ENCODE measurements around the gene LRRC39. TPM values are rescaled to one million over a fixed set of nuclear protein-coding genes. Genes with fewer than 3 reads are reported as not detected.

Gene LRRC39
- polyA plus RNA-seq, 1 experiment, result 0.32 TPM

DNA sequence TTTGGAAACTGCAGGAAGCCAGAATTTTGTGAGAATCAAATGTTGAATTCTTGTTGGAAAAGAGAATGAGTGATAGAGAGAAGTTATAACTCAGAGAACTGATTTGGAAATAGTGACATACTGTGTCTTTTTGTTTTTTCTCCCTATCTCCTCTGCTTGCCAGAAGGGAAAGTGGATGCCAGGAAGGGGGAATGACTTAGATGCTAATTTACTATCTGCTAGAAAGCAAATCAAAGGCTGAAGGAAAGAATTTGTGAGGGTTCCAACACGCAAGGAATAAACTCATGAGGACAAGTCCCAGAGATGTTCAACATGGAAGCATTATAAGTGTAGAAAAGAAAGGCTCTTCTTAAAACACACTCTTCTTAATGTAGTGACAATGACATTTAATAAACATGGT, 20.5 kb upstream of the LRRC39 start:
- Histone ChIP-seq H3K9me3 (ENCODE audit: control insufficient read depth, insufficient read depth, low read length) (no peaks in the 10 kb centered on the region), H3K4me3 (ENCODE audit: low read depth, low read length) (no peak overlapping the region), H3K27ac (ENCODE audit: low read depth, low read length) (no peak overlapping the region), H3K27me3 (ENCODE audit: control insufficient read depth, insufficient read depth, low read length) (no peaks in the 10 kb centered on the region)
- ChIA-PET CTCF (no interaction called here), POLR2A (no interaction called here)
- TF ChIP-seq, protein P1, sequence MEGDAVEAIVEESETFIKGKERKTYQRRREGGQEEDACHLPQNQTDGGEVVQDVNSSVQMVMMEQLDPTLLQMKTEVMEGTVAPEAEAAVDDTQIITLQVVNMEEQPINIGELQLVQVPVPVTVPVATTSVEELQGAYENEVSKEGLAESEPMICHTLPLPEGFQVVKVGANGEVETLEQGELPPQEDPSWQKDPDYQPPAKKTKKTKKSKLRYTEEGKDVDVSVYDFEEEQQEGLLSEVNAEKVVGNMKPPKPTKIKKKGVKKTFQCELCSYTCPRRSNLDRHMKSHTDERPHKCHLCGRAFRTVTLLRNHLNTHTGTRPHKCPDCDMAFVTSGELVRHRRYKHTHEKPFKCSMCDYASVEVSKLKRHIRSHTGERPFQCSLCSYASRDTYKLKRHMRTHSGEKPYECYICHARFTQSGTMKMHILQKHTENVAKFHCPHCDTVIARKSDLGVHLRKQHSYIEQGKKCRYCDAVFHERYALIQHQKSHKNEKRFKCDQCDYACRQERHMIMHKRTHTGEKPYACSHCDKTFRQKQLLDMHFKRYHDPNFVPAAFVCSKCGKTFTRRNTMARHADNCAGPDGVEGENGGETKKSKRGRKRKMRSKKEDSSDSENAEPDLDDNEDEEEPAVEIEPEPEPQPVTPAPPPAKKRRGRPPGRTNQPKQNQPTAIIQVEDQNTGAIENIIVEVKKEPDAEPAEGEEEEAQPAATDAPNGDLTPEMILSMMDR (IDR thresholded peaks at IDR 0.05; ENCODE audit: low read depth, low read length), result no peak
- DNase-seq (ENCODE audit: low read depth, low spot score), result no peak

DNA sequence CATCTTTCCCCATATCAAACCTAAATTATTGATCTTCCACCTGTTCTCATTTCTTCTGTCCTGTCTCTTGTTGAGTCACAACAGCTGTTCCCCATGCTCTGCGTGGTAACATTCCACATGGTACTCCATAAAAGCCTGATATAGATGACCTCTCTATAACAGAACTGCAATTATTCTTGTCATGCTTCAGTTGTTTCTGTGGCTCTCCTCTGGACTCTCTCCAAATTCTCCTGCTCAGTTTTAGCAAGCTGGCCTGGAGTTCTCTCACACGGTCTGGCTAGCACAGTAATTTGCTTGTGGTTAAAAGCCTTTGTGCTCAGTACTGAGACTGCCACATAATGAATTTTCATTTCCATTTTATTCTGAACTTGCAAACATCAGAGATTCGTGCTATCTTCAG, 10.6 kb upstream of the LRRC39 start:
- CTCF ChIA-PET, result no interaction called here
- Histone ChIP-seq H3K27me3 (ENCODE audit: control insufficient read depth, insufficient read depth, low read length) (no peaks in the 10 kb centered on the region), H3K9me3 (ENCODE audit: control insufficient read depth, insufficient read depth, low read length) (no peaks in the 10 kb centered on the region), H3K4me3 (ENCODE audit: low read depth, low read length) (no peak overlapping the region), H3K27ac (ENCODE audit: low read depth, low read length) (no peak overlapping the region)
- peak; percentile 8 for DNase-seq (ENCODE audit: low read depth, low spot score)
- TF ChIP-seq, protein P1 (IDR thresholded peaks at IDR 0.05; ENCODE audit: low read depth, low read length), result no peak
- POLR2A ChIA-PET, result no interaction called here

DNA sequence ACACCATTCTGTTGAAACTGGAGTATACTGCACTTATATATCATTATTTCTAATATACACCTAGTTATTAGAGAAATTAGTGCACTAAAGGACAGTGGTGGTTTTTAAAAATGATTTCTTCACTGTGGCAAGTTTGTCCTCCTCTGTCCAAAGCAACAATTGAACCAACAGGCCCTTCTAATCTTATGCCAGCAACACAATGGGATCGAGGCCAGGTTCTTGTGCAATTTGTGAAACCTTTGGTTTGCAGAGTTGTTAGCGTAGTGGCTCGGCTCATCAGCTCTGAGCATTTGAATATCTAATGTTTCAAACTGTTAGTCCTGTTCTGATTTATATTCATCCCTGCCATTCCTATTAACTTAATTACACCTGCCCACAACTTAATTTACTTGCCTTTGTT, 9.9 kb upstream of the LRRC39 start:
- ChIA-PET CTCF (no interaction called here), POLR2A (no interaction called here)
- TF ChIP-seq, protein P1 (IDR thresholded peaks at IDR 0.05; ENCODE audit: low read depth, low read length), result no peak
- DNase-seq (ENCODE audit: low read depth, low spot score), result no peak
- H3K27ac ChIP-seq (ENCODE audit: low read depth, low read length), result no peak overlapping the region
- H3K4me3 ChIP-seq (ENCODE audit: low read depth, low read length), result no peak overlapping the region
- no peaks in the 10 kb centered on the region for H3K27me3 ChIP-seq (ENCODE audit: control insufficient read depth, insufficient read depth, low read length)
- H3K9me3 ChIP-seq (ENCODE audit: control insufficient read depth, insufficient read depth, low read length), result no peaks in the 10 kb centered on the region

DNA sequence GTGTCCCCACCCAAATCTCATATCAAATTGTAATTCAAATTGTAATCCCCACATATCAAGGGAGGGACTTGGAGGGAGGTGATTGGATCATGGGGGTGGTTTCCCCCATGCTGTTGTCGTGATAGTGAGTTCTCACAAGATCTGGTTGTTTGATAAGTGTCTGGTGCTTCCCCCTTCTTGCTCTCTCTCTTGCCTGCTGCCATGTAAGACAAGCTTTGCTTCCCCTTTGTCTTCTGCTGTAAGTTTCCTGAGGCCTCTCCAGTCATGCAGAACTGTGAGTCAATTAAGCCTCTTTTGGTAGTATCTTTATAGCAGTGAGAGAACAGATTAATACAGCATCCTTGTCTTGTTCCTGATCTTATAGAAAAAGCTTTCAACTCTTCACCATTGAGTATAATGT, 6.5 kb upstream of the LRRC39 start:
- POLR2A ChIA-PET, result no interaction called here
- CTCF ChIA-PET, result no interaction called here
- TF ChIP-seq, protein P1 (IDR thresholded peaks at IDR 0.05; ENCODE audit: low read depth, low read length), result no peak
- no peak overlapping the region for H3K4me3 ChIP-seq (ENCODE audit: low read depth, low read length)
- no peaks in the 10 kb centered on the region for H3K27me3 ChIP-seq (ENCODE audit: control insufficient read depth, insufficient read depth, low read length)
- no peak overlapping the region for H3K27ac ChIP-seq (ENCODE audit: low read depth, low read length)
- no peaks in the 10 kb centered on the region for H3K9me3 ChIP-seq (ENCODE audit: control insufficient read depth, insufficient read depth, low read length)
- no peak for DNase-seq (ENCODE audit: low read depth, low spot score)

DNA sequence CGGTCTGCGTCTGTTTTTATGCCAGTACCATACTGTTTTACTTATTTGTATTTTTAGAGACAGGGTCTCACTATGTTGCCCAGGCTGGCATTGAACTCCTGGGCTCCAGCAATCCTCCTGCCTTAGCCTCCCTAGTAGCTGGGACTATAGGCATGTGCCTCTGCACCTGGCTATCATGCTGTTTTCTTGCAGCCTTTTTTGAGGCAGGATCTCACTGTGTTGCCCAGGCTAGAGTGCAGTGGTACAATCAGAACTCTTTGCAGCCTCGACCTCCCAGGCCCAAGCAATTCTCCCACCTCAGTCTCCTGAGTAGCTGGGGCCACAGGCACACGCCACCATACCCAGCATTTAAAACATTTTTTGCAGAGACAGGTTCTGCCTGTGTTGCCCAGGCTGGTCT, 5.3 kb upstream of the LRRC39 start:
- Histone ChIP-seq H3K27ac (ENCODE audit: low read depth, low read length) (no peak overlapping the region), H3K27me3 (ENCODE audit: control insufficient read depth, insufficient read depth, low read length) (no peaks in the 10 kb centered on the region), H3K4me3 (ENCODE audit: low read depth, low read length) (no peak overlapping the region), H3K9me3 (ENCODE audit: control insufficient read depth, insufficient read depth, low read length) (no peaks in the 10 kb centered on the region)
- CTCF ChIA-PET, result interaction anchor here (0.7 kb wide), 1 partner anchor 24 kb away, joined by 3 read pairs; no protein-coding TSS in a partner anchor
- TF ChIP-seq, protein P1 (IDR thresholded peaks at IDR 0.05; ENCODE audit: low read depth, low read length), result no peak
- no peak for DNase-seq (ENCODE audit: low read depth, low spot score)
- POLR2A ChIA-PET, result no interaction called here
